GM21529 (cell line): ENCODE measurements around the gene ZFYVE26.
A peak's percentile ranks its signal among the peaks of the same experiment; 100 is the strongest.
"Not testable (repeated sequence)": the region's sequence is repeated elsewhere in the genome, so short reads cannot be mapped to it uniquely, and the experiment has no call there.

Source experiments
- ATAC-seq: cut with Tn5 transposase; IDR thresholded peaks from one replicate; pipeline ENCODE4 v1.9.1; 2021; ENCODE audit not compliant: unreplicated experiment

The ZFYVE26 gene

GRCh38 chr14:67816326-67817002 lies at the start of gene ZFYVE26:
Gene ZFYVE26 (minus strand): TSS chr14:67816590. CDS start chr14:67815963, 627 bp downstream.
- peak; percentile 88 for ATAC-seq

GRCh38 chr14:67863223-67863622 lies 46.8 kb upstream of the ZFYVE26 start:
- ATAC-seq: no peak

DNA sequence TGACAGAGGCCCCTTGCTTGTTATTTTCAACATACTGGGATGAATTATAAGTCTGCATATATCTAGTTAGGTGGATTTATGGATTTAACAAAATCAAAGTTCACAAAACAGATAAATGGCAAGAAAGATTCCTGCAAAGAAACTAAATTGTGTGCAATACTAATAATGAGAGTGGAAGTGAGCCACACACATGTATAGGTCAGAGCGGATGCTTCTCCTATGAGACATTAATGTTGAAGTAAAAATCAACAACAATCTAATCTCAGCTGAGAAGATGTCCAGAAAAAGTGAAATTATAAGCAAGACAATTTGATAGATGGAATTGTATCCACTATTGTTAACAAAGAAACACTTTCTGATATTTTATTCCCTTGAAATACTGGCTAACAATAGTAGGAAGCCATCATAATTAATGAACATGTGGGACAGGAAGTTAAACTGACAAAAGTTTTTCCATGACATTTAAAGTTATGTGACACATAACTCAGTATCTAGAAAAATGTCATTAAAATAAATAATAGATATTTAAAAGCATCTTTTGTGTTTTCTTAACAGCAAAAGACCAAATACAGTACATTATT lies 42.9 kb upstream of the ZFYVE26 start:
- no peak for ATAC-seq

DNA sequence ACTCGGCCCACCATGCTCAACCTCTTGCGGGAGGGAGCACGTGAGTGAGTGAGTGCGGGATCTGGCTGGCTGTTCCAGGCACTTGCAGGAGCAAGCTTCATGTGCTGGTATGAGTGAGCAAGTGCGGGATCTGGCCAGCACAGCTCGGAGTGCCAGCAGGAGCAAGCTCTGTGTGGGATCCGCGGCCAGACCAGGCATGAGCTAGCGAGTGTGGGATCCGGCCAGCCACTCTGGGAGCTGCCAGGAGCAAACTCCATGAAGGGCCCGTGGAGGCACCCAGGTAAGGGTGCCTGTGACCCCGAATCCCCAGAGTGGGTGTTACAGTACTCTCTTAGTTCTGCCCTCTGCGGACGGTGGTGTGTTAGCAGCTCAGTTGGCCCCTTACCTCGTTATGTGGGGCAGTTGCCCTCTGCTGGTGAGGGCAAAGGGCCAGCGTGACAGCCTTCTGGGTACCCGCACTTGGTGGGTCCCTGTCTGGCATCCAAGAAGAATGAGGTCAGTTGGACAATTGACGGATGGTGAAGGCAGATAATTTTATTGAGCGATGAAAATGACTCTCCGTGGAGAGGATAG lies 41.5 kb upstream of the ZFYVE26 start:
- no peak for ATAC-seq

DNA sequence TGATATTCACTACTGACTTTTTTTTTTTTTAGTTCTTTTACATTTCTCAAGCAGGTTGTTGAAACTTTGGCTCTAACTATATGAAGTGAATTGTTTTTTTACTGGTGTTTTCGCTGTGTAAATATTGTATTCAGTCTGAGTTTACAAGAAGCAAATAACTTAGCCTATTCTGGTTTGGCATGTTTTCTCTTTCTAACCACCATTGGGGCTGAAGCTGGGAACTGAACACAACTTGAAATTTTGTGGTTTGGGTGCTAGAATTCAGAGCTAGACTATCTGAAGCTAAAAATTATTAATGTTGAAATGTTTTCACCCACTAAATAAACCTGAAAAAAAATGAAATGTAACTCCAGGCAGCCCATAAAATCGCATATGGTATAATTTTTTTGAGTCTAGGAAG lies 40.4 kb upstream of the ZFYVE26 start:
- ATAC-seq: no peak

GRCh38 chr14:67853715-67854114 lies 37.3 kb upstream of the ZFYVE26 start:
- ATAC-seq: no peak

GRCh38 chr14:67852926-67853604 lies 36.7 kb upstream of the ZFYVE26 start:
- no peak for ATAC-seq

DNA sequence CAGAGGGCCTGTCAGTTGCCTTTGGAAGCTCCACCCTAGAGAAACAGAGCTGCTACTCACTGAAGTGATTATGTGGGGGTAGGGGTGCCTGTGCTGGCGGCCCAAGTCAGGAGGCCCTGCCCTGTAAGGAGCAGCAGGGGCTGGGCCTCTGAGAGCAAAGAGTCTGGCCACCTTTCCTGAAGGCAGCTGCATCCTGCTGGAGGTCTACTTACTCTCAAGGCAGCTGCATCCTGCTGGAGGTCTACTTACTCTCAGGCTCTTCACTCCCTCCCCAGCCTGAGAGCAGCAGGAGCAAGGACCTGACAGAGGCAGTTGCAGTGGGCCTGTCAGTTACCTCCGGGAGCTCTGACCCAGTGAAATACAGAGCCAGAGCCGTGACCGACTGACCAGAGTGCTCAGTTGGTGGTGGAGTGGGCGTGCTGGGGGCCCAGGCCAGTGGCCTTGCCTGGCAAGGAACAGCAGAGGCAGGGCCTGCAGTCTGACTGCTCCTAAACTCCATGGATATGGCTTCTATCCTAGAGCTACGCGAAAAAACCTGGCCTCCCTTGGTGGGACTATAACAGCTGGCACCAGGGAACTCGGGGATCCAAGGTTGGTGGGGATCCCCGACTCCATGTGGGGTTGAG lies 35.5 kb upstream of the ZFYVE26 start:
- ATAC-seq: no peak

DNA sequence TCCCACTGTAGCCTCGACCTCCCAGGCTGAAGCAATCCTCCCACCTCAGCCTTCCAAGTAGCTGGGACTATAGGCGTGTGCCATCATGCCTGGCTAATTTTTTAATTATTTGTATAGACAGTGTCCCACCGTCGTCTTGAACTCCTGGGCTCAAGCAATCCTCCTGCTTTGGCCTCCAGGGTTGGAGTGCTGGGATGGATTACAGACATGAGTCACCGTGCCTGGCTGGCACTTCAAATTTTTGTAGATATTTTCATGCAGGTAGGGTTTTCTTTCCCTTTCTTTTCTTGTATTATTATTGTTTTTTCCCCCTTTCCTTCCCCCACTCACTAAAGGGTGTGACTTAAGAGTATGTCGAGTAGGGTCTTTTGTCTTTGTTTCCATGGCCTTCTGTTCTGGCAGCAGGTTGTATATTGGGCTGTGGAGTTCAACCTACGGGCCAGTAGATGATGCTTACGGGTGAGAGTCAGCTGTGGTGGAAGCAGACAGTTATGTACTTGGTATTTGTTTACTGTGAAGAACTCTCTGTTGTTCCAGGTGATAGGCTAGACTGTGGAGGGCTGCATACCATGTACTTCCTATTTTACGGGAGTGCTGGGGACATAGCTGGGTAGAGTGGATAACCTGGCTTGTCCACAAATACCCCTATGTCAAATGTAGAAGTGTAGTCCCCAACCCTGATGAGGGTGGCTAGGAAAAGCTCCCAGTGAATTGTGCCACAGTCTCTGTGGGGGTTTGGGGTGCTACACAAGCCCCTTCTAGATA lies 33.9 kb upstream of the ZFYVE26 start:
- ATAC-seq: no peak

DNA sequence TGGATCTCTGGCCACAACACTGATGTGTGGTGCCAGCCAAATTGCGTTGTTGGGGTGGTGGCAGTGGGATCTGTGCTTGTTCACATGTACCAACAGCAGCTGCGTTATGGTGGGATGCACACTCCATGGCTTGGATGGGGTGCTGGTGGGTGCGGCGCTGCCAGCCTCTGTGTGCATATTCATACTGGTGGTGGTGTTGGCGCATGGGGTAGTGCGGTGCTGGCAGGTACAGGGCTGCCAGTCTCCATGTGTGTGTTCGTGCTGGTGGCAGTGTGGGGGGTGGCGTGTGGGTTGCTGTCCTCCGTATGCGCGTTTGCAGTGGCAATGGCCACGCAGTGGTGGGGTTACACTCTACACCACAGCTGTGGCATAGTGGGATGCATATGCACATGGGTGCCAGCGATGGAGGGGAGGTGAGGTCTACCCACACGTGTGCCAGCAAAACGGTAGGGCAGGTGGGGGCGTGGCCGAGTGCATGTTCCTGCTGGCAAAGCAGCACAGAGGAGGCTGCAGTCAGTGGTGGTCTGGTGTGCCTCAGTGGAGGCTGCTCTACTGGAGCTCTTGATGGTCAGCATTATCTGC lies 29.7 kb upstream of the ZFYVE26 start:
- no peak for ATAC-seq

DNA sequence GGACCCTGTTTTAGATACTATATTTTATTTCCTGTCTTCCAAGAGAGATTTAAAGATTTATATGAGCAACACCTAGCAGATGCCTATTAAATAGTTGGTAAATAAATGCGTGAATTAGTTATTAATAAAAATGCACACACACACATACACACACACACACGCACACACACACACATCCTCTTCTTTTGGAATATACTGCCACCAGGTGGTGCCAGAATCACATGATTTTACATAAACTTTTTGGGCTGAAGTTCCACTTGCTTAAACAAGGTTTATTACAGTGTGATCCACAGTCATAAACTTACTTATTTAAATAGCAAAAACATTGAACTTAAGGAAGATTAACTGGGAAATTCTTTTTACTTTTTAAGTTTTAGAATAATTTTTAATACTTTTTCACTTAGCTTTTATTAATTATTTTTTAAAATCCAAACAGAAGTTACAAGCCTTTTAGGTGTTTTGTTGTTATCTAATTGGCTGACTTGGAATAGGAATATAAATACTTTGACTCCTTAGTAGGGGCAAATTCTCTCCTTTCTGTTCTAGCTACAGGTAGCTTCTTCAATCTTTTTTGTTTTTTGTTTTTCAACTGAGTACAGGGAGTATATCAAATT lies 20.7 kb upstream of the ZFYVE26 start:
- ATAC-seq: no peak

DNA sequence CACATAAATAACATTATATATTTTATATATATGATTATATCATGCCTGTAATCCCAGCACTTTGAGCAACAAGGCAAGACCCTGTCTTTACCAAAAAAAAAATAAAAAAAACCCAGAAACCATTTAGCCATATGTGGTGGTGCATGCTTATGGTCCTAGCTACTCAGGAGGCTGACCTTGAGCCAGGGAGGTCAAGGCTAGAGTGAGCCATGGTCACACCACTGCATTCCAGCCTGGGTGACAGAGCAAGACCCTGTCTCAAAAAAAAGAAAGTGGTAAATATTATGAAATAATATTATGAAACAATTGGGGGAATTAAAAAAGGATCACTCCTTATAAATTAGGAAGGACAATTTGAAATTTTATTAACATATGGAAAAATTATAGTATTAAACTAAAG lies 19.2 kb upstream of the ZFYVE26 start:
- ATAC-seq: no peak

- no peak for ATAC-seq
Measured at GRCh38 chr14:67833403-67833802, 17.0 kb upstream of the ZFYVE26 start.

DNA sequence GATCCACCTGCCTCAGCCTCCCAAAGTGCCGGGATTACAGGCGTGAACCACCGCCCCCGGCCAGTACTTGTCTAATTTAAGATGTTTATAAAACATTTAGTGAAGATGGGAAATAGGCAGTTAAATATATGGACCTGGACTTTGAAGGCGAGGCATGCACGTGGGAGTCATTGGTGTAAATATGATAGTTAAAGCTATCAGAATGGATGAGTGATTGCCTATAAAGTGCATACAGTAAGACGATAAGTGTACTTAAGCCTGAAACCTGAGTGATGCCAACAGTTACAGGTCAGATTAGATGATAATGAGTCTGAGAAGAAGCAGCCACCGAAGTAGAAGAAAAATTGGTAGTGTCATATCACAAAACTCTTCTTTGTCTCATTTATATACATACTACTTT lies 14.7 kb upstream of the ZFYVE26 start:
- ATAC-seq: no peak

GRCh38 chr14:67821121-67821520 lies 4.7 kb upstream of the ZFYVE26 start:
- no peak for ATAC-seq

- ATAC-seq: no peak
Measured at GRCh38 chr14:67820428-67820971, 4.1 kb upstream of the ZFYVE26 start.

DNA sequence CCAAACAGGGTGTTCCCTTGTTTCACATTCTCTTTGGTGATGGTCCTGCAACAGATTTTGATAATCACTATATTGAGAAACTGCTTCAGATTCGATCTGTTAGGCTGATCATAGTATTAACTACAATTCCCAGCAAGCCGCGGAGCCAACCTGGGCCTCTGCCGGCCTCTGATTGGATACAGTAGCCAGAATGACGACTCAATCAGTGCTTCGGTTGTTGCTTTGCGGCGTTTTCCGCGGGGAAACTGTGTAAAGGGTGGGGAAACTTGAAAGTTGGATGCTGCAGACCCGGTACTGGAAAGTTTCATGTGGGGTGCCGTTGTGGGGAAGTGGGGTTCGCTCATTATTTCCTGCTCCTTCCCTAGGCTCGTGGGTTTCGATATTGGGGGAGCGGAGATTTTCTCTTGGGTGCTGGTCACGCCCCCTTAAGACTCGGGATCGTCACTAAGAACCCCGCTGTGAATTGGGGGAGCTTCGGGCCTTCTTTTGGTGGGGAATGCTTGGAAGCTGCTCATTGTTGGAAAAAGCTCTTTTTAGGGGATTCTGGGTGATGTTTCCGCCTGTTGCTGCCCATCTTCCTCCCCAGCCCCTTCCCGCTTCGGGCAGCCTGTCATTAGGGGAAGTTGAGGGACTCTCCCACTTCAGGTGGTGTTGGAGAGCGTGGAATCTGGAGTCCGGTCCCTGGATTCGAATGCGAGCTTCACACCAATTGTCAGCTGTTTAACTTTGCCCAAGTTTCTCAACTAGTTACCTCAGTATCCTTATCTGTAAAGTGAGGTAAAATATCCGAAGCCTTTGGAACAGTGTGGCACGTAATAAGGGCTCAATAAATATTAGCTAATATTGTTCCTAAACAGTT lies 3.4 kb upstream of the ZFYVE26 start, which contains the start of gene RAD51B:
TSS of gene RAD51B (plus strand) at position 217 of the 859 bp plus-strand sequence.
- ATAC-seq: peak; percentile 64

DNA sequence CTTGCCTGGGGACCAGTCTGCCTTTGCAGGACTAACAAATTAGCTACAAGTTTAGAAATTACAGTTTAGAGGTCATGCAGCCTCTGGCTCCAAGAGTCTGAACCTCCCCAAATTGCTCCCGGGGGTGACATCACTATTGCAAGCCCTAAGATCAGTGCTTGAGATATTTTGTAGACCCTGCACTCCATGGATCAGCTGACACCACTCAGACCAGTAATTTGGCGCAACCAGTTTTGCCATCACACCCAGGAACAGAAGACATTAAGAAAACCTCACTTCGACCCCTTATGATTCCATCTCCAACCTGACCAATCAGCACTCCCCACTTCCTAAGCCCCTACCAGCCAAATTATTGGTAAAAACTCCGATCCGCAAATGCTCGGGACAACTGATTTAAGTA lies 2.1 kb upstream of the ZFYVE26 start:
- ATAC-seq: not testable (repeated sequence)
